H1 (cell line): ENCODE data around the gene NRXN3. TPM values are rescaled to one million over a fixed set of nuclear protein-coding genes. Genes with fewer than 3 reads are reported as not detected.

Experiments used
- CTCF ChIA-PET: fragments of 300-600 bp; sonication (Branson Sonifier 250); formaldehyde crosslinking; loops from one replicate; lab custom pipeline; 2021; ENCODE audit not compliant: partially characterized antibody; lab: Charles Lee
- POLR2A ChIA-PET: fragments of 300-600 bp; sonication (Branson Sonifier 250); formaldehyde crosslinking; loops from one replicate; lab custom pipeline; 2021; ENCODE audit warnings: inconsistent platforms; ENCODE audit not compliant: partially characterized antibody; lab: Charles Lee
- DNase-seq, 2 experiments: peaks; one replicate each; pipeline versions ENCODE4 v3.0.0 to v3.0.0-alpha.2; 2010 to 2022; ENCODE audit warnings: low spot score in 2 of 2, low read depth in 1 of 2, mixed read lengths in 1 of 2
- FAIRE-seq: peaks from 2 replicates; lab custom pipeline; 2011; peaks lifted over from hg19 to GRCh38; lab: Jason Lieb, UNC
- H2AFZ ChIP-seq: 2 replicates; pipeline ENCODE4 v1.8.1; 2012; ENCODE audit warnings: low read length, inconsistent platforms
- H2AK5ac ChIP-seq: 2 replicates; pipeline ENCODE4 v1.6.1; 2013; ENCODE audit warnings: low read depth, low read length
- H2BK120ac ChIP-seq: replicated peaks from 2 replicates; pipeline ENCODE3; 2013; ENCODE audit warnings: low read depth, low read length, inconsistent platforms
- H2BK12ac ChIP-seq: 2 replicates; pipeline ENCODE4 v1.6.1; 2013; ENCODE audit warnings: low read depth, low read length
- H2BK15ac ChIP-seq: 2 replicates; pipeline ENCODE4 v1.6.1; 2013; ENCODE audit warnings: low read length
- H2BK20ac ChIP-seq: 2 replicates; pipeline ENCODE4 v1.6.1; 2013; ENCODE audit warnings: low read length
- H2BK5ac ChIP-seq: 2 replicates; pipeline ENCODE4 v1.6.1; 2013; ENCODE audit warnings: low read depth, low read length
- H3K14ac ChIP-seq: 2 replicates; pipeline ENCODE4 v1.6.1; 2013; ENCODE audit warnings: inconsistent platforms; ENCODE audit not compliant: insufficient read length
- H3K18ac ChIP-seq: 2 replicates; pipeline ENCODE4 v1.6.1; 2013; ENCODE audit warnings: low read length; ENCODE audit errors: extremely low read depth
- H3K23ac ChIP-seq: 2 replicates; pipeline ENCODE4 v1.6.1; 2013; ENCODE audit warnings: inconsistent platforms; ENCODE audit not compliant: insufficient read length
- H3K23me2 ChIP-seq: 2 replicates; pipeline ENCODE4 v1.6.1; 2013; ENCODE audit warnings: low read depth, low read length
- H3K27ac ChIP-seq: 2 replicates; pipeline ENCODE4 v1.6.1; 2011; ENCODE audit warnings: low read depth, low read length, inconsistent platforms
- H3K27me3 ChIP-seq, 4 experiments: replicated peaks in 1 of 4; 1 replicate in 1 of 4; 2 replicates in 3 of 4; pipeline versions ENCODE4 v1.6.1 to v1.8.1; 2011 to 2013; ENCODE audit warnings: low read length in 3 of 4, mild to moderate bottlenecking in 3 of 4, inconsistent platforms in 2 of 4, mixed read lengths in 2 of 4, moderate library complexity in 1 of 4; ENCODE audit not compliant: control insufficient read depth in 3 of 4, insufficient read depth in 3 of 4; ENCODE audit errors: extremely low read depth in 1 of 4
- H3K36me3 ChIP-seq, 4 experiments: 2 replicates each; pipeline versions ENCODE4 v1.6.1 to v1.8.1; 2011 to 2013; ENCODE audit warnings: mild to moderate bottlenecking in 4 of 4, low read length in 3 of 4, moderate library complexity in 2 of 4, control low read depth in 1 of 4, inconsistent platforms in 1 of 4; ENCODE audit not compliant: insufficient read depth in 4 of 4, control insufficient read depth in 2 of 4
- H3K4ac ChIP-seq: replicated peaks from 2 replicates; pipeline ENCODE3; 2013; ENCODE audit warnings: low read length, low read depth, mixed read lengths, inconsistent platforms; ENCODE audit not compliant: insufficient read length
- H3K4me1 ChIP-seq, 4 experiments: replicated peaks in 1 of 4; 1 replicate in 1 of 4; 2 replicates in 3 of 4; pipeline versions ENCODE4 v1.6.1 to v1.8.1; 2011 to 2013; ENCODE audit warnings: low read length in 3 of 4, inconsistent platforms in 2 of 4, mixed read lengths in 1 of 4; ENCODE audit not compliant: insufficient read depth in 4 of 4, control insufficient read depth in 3 of 4
- H3K4me2 ChIP-seq, 2 experiments: 2 replicates each; pipeline versions ENCODE4 v1.6.1 to v1.8.1; 2011 to 2013; ENCODE audit warnings: low read depth in 2 of 2, low read length in 2 of 2, control low read depth in 1 of 2, inconsistent platforms in 1 of 2, mild to moderate bottlenecking in 1 of 2; ENCODE audit not compliant: insufficient read depth in 1 of 2
- H3K4me3 ChIP-seq, 4 experiments: fragments of 200-600, 300-600 bp in 1 of 4; sonication (generic), shearing (Covaris generic), sonication (Bioruptor Twin) in 1 of 4; 2 replicates each; pipeline versions ENCODE4 v1.5.1 to v1.8.1; 2011 to 2016; ENCODE audit warnings: low read length in 4 of 4, low read depth in 3 of 4, control low read depth in 2 of 4, inconsistent platforms in 2 of 4, mild to moderate bottlenecking in 2 of 4, mixed read lengths in 1 of 4, moderate library complexity in 1 of 4; ENCODE audit not compliant: insufficient read depth in 2 of 4; ENCODE audit errors: extremely low read depth in 1 of 4
- H3K56ac ChIP-seq: replicated peaks from 2 replicates; pipeline ENCODE3; 2013; ENCODE audit warnings: low read depth, mild to moderate bottlenecking, mixed read lengths, low read length, inconsistent platforms; ENCODE audit not compliant: insufficient read length
- H3K79me1 ChIP-seq: 2 replicates; pipeline ENCODE4 v1.6.1; 2013; ENCODE audit warnings: low read depth, low read length, control low read depth
- H3K79me2 ChIP-seq, 2 experiments: 2 replicates each; pipeline versions ENCODE4 v1.6.1 to v1.8.1; 2012 to 2013; ENCODE audit warnings: low read length in 2 of 2, mild to moderate bottlenecking in 2 of 2, inconsistent platforms in 1 of 2; ENCODE audit not compliant: insufficient read depth in 2 of 2, control insufficient read depth in 1 of 2
- H3K9ac ChIP-seq, 4 experiments: replicated peaks in 1 of 4; 1 replicate in 1 of 4; 2 replicates in 3 of 4; pipeline versions ENCODE4 v1.6.1 to v1.8.1; 2011 to 2013; ENCODE audit warnings: low read depth in 3 of 4, low read length in 3 of 4, control low read depth in 2 of 4, mild to moderate bottlenecking in 2 of 4, moderate library complexity in 2 of 4, inconsistent platforms in 1 of 4; ENCODE audit errors: extremely low read depth in 1 of 4
- H3K9me3 ChIP-seq, 2 experiments: 2 replicates each; pipeline versions ENCODE4 v1.6.1 to v1.8.1; 2012 to 2013; ENCODE audit warnings: mild to moderate bottlenecking in 2 of 2, moderate library complexity in 2 of 2, control low read depth in 1 of 2, inconsistent platforms in 1 of 2, low read depth in 1 of 2, low read length in 1 of 2, mixed read lengths in 1 of 2; ENCODE audit not compliant: insufficient read depth in 2 of 2
- H4K20me1 ChIP-seq, 2 experiments: replicated peaks in 1 of 2; 2 replicates each; pipeline versions ENCODE3 to v1.8.1; 2011 to 2013; ENCODE audit warnings: inconsistent platforms in 2 of 2, low read length in 2 of 2, mild to moderate bottlenecking in 1 of 2; ENCODE audit not compliant: insufficient read depth in 2 of 2, control insufficient read depth in 1 of 2
- H4K5ac ChIP-seq: 2 replicates; pipeline ENCODE4 v1.6.1; 2013; ENCODE audit warnings: low read length, low read depth, mixed read lengths, inconsistent platforms; ENCODE audit not compliant: insufficient read length
- H4K8ac ChIP-seq: 2 replicates; pipeline ENCODE4 v1.8.0; 2013; ENCODE audit warnings: mild to moderate bottlenecking, moderate library complexity, low read length, inconsistent platforms; ENCODE audit not compliant: insufficient read depth; ENCODE audit errors: extremely low read depth
- H4K91ac ChIP-seq: replicated peaks from 2 replicates; pipeline ENCODE3; 2013; ENCODE audit warnings: low read length, mixed read lengths, inconsistent platforms; ENCODE audit not compliant: insufficient read length
- BRCA1 ChIP-seq: IDR thresholded peaks from 2 replicates; pipeline ENCODE4 v1.6.1; 2012; ENCODE audit warnings: low read depth, low read length, improper control_type of control experiment
- CBX8 ChIP-seq: fragments of 300-800, 300-1000 bp; sonication (generic); IDR thresholded peaks from 2 replicates; pipeline ENCODE4 v1.7.1; 2016; ENCODE audit warnings: low read depth, low read length, borderline replicate concordance
- EGR1 ChIP-seq: IDR thresholded peaks from 2 replicates; pipeline ENCODE4 v1.6.1; 2011; ENCODE audit warnings: low read depth, low read length, borderline replicate concordance
- GABPA ChIP-seq: IDR thresholded peaks from 2 replicates; pipeline ENCODE4 v1.6.1; 2011; ENCODE audit warnings: mild to moderate bottlenecking, low read length, moderate library complexity, borderline replicate concordance; ENCODE audit not compliant: insufficient read depth
- JUN ChIP-seq: IDR thresholded peaks from 2 replicates; pipeline ENCODE4 v1.6.1; 2011; ENCODE audit warnings: low read depth, mild to moderate bottlenecking, improper control_type of control experiment, low read length
- RAD21 ChIP-seq, 2 experiments: IDR thresholded peaks in 1 of 2; conservative IDR thresholded peaks in 1 of 2; 2 replicates each; pipeline ENCODE4 v1.6.1; 2011; ENCODE audit warnings: low read depth in 2 of 2, low read length in 2 of 2, improper control_type of control experiment in 1 of 2, inconsistent platforms in 1 of 2, mild to moderate bottlenecking in 1 of 2, moderate library complexity in 1 of 2
- RBBP5 ChIP-seq: IDR thresholded peaks from 2 replicates; pipeline ENCODE4 v1.7.1; 2012; ENCODE audit warnings: low read depth, mild to moderate bottlenecking, inconsistent platforms, low read length, moderate library complexity, borderline replicate concordance
- RNF2 ChIP-seq: fragments of 200-900, 300-1000 bp; sonication (generic); IDR thresholded peaks from 2 replicates; pipeline ENCODE4 v1.7.1; 2016; ENCODE audit warnings: borderline replicate concordance, low read depth, mild to moderate bottlenecking, antibody characterized with exemption, low read length; ENCODE audit not compliant: poor library complexity, severe bottlenecking; ENCODE audit errors: missing control alignments
- SP2 ChIP-seq: IDR thresholded peaks from 2 replicates; pipeline ENCODE4 v1.6.1; 2012; ENCODE audit warnings: mild to moderate bottlenecking, low read length, inconsistent platforms
- SP4 ChIP-seq: IDR thresholded peaks from 2 replicates; pipeline ENCODE4 v1.6.1; 2012; ENCODE audit warnings: low read length, inconsistent platforms
- SRF ChIP-seq: IDR thresholded peaks from 2 replicates; pipeline ENCODE4 v1.6.1; 2011; ENCODE audit warnings: mild to moderate bottlenecking, low read depth, low read length, moderate library complexity
- WGBS, 2 experiments: shearing (Covaris generic) in 1 of 2; methylation state at CpG; one replicate each; pipeline versions ENCODE4 v1.1.6 to v1.1.7; 2013 to 2015; ENCODE audit warnings: low lambda C conversion rate in 2 of 2, mixed read lengths in 2 of 2, inconsistent platforms in 1 of 2, low coverage in 1 of 2, missing lambda C conversion rate in 1 of 2; ENCODE audit not compliant: insufficient replicate concordance in 2 of 2, insufficient coverage in 1 of 2, insufficient read length in 1 of 2; ENCODE audit errors: extremely low coverage in 1 of 2, missing lambda C conversion rate in 1 of 2; 5-methylcytosine and 5-hydroxymethylcytosine counted together
- polyA plus RNA-seq, 7 experiments: library from polyadenylated mRNA; depleted of rRNA in 3 of 7; stranded (reverse) in 5 of 7; unstranded in 2 of 7; fragments of >200 nt in 5 of 7; fragments of 200-250 nt in 2 of 7; gene quantifications; 1 replicate in 5 of 7; 2 replicates in 1 of 7; 4 replicates in 1 of 7; pipeline versions ENCODE4 v1.2.1 to v1.2.3, GENCODE V29; 2011 to 2013; ENCODE audit warnings: missing spikeins in 2 of 7, mixed read lengths in 2 of 7
- total RNA-seq: library from RNA; stranded (reverse); fragmentation: NEBNext Ultra II Directional; extraction: Animal tissue kit (Norgen Biotek cat#: 25700); gene quantifications from 2 replicates; pipeline ENCODE4 v1.2.1, GENCODE V29; 2021
- TF ChIP-seq, protein P1 (sequence below): IDR thresholded peaks from 2 replicates; pipeline ENCODE4 v1.6.1; 2012; ENCODE audit warnings: inconsistent platforms

The NRXN3 gene
- total and polyA plus RNA-seq, 2 of the 8 experiments (the other 6 are each of a cell fraction or from before 2014, with no cell fraction given) = 2.6 to 4.1 TPM

DNA sequence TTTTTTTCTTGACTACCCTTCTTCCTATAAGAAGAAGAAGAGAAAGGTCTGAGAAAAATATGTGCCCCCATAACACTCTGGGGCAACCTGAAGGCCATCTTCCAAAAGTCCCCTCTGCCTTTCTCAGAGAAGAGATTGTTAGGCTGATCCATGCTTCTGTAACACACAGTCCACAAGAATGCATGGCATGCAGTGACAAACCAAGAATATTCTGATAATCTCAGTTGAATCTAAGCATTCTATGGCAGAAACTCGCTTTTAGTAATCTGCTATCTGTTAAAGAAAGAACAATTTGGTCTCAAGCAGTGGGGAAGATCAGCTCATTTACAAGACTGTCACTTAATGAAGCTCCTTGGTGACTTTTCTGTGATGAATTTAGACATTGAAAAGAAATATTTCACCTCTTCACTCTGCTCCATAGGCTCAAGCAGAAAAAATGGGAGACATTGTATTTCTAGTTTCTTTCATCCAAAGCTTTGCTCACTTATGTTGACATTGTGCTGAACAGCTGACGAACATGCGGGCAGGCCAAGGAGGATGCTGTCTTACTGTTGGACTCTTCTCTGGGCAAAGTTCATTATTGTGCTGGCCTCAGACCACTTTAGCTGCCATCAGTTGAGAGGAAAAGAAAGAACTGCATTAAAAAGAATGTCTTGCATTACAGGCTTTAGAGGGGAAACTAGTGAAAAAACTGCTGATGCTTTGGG is 1084.0 kb downstream of the NRXN3 start:
- Histone ChIP-seq H2BK20ac (no peak overlapping the region), H3K4ac (no peak overlapping the region), H3K79me1 (no peaks in the 10 kb centered on the region), H4K20me1 (no peaks in the 10 kb centered on the region), H3K79me2 (no peaks in the 10 kb centered on the region), H2BK12ac (no peak overlapping the region), H4K91ac (no peak overlapping the region), H2BK120ac (no peak overlapping the region), H2AFZ (no peak overlapping the region), H3K36me3 (no peaks in the 10 kb centered on the region), H3K14ac (no peak overlapping the region), H3K4me3 (no peak overlapping the region), H2BK15ac (no peak overlapping the region), H3K9me3 (no peaks in the 10 kb centered on the region), H4K8ac (no peak overlapping the region), H2BK5ac (no peak overlapping the region), H3K9ac (no peak overlapping the region), H3K4me1 (0 out of 7 replicates have a peak, but pooled peaks cover 0 to 2% (median 0%) of the 10 kb centered on the region in 4 experiments), H3K4me2 (no peak overlapping the region), H3K27me3 (no peaks in the 10 kb centered on the region), H4K5ac (no peak overlapping the region), H3K27ac (no peak overlapping the region), H3K23ac (no peak overlapping the region), H3K56ac (no peak overlapping the region), H3K18ac (no peak overlapping the region), H3K23me2 (peaks cover 2% of the 10 kb centered on the region; the same call in 1 of the 2 replicates), H2AK5ac (no peak overlapping the region)
- WGBS, 2 experiments = 90% methylated on average over 3 of the region's 3 CpGs; no CpG with 5 or more reads in 1 of the 2 experiments
- no peak for DNase-seq
- POLR2A ChIA-PET = no interaction called here
- CTCF ChIA-PET = interaction anchor here (1.0 kb wide), 1 partner anchor 242 kb away, joined by 3 read pairs; no protein-coding TSS in a partner anchor
- FAIRE-seq = no peak
- no peak for TF ChIP-seq SP4
- TF ChIP-seq, protein P1, sequence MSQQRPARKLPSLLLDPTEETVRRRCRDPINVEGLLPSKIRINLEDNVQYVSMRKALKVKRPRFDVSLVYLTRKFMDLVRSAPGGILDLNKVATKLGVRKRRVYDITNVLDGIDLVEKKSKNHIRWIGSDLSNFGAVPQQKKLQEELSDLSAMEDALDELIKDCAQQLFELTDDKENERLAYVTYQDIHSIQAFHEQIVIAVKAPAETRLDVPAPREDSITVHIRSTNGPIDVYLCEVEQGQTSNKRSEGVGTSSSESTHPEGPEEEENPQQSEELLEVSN = no peak
- TF ChIP-seq RBBP5 = no peak
- TF ChIP-seq GABPA = no peak
- TF ChIP-seq BRCA1 = no peak
- TF ChIP-seq RAD21 (IDR thresholded peaks at IDR 0.05 in 1 of 2, conservative IDR thresholded peaks at IDR 0.05 in 1 of 2; ENCODE audit: low read depth in 2 of 2, low read length in 2 of 2) = no peak
- TF ChIP-seq SP2 = no peak
- no peak for TF ChIP-seq EGR1
- TF ChIP-seq CBX8 = no peak
- TF ChIP-seq SRF = no peak
- TF ChIP-seq JUN = no peak
- no peak for TF ChIP-seq RNF2
